ENCODE results near the gene POLR2L. TPM values are rescaled to one million over a fixed set of nuclear protein-coding genes. Genes with fewer than 3 reads are reported as not detected.

The POLR2L gene
- total RNA-seq, 1 experiment from 2014 or later: 99.7 TPM

- no peaks in the 10 kb centered on the region for H3K36me3 ChIP-seq (ENCODE audit: low read depth)
- BruUV-seq (replicated peaks): TSS peak; percentile 29
- H2AFZ ChIP-seq: peak overlapping the region; percentile 82
- peak overlapping the region; percentile 57 for H3K4me3 ChIP-seq
- CTCF ChIA-PET: no interaction called here
- no peaks in the 10 kb centered on the region for H3K9me3 ChIP-seq (ENCODE audit: insufficient read depth, low read depth)
- intact Hi-C loops (cut with micrococcal nuclease; ENCODE audit: unreplicated experiment): no loop called here
- DNase-seq: peak; percentile 44 to 75
- H3K9me2 ChIP-seq (ENCODE audit: insufficient read depth): no peaks in the 10 kb centered on the region
- no peaks in the 10 kb centered on the region for H3K27me3 ChIP-seq (ENCODE audit: insufficient read depth, low read depth)
- POLR2A ChIA-PET (ENCODE audit: unreplicated experiment): no interaction called here
- peaks cover 8% of the 10 kb centered on the region; the same call in 1 of the 2 replicates for H3F3A ChIP-seq (ENCODE audit: insufficient read depth, low read depth)
- H4K20me1 ChIP-seq (ENCODE audit: insufficient read depth): peaks cover 6% of the 10 kb centered on the region
- peak overlapping the region; percentile 84 for H3K4me2 ChIP-seq
- no peaks in the 10 kb centered on the region for H3K79me2 ChIP-seq (ENCODE audit: low read depth)
- TF ChIP-seq EZH2 (IDR thresholded peaks at IDR 0.05; ENCODE audit: low read depth) (no peak), CTCF (conservative IDR thresholded peaks at IDR 0.05) (no peak)
- peak overlapping the region; percentile 52 for H3K27ac ChIP-seq
- H3K4me1 ChIP-seq (replicated peaks; ENCODE audit: insufficient read depth): peaks cover 27% of the 10 kb centered on the region
Observed at GRCh38 chr11:827146-827896, 15.0 kb downstream of the POLR2L start.

- Histone ChIP-seq H3K9me3 (ENCODE audit: insufficient read depth, low read depth) (no peaks in the 10 kb centered on the region), H3K27ac (no peak overlapping the region), H3K27me3 (ENCODE audit: insufficient read depth, low read depth) (no peaks in the 10 kb centered on the region), H3K36me3 (ENCODE audit: low read depth) (no peaks in the 10 kb centered on the region), H4K20me1 (ENCODE audit: insufficient read depth) (peaks cover 11% of the 10 kb centered on the region), H3K4me2 (peak overlapping the region; percentile 84), H3K79me2 (ENCODE audit: low read depth) (peaks cover 3% of the 10 kb centered on the region; the same call in 1 of the 2 replicates), H3K9me2 (ENCODE audit: insufficient read depth) (no peaks in the 10 kb centered on the region), H3F3A (ENCODE audit: insufficient read depth, low read depth) (peaks cover 8% of the 10 kb centered on the region; the same call in 1 of the 2 replicates), H3K4me3 (peak overlapping the region; percentile 57), H2AFZ (peak overlapping the region; percentile 82; the same call in 1 of the 2 replicates), H3K4me1 (replicated peaks; ENCODE audit: insufficient read depth) (peaks cover 27% of the 10 kb centered on the region)
- ChIA-PET CTCF (no interaction called here), POLR2A (ENCODE audit: unreplicated experiment) (no interaction called here)
- intact Hi-C loops (cut with micrococcal nuclease; ENCODE audit: unreplicated experiment): no loop called here
- peak in 1 of 2 experiments; percentile 8 for DNase-seq
- TF ChIP-seq EZH2 (IDR thresholded peaks at IDR 0.05; ENCODE audit: low read depth) (no peak), CTCF (conservative IDR thresholded peaks at IDR 0.05) (no peak)
- no TSS peak for BruUV-seq (replicated peaks)
Observed at GRCh38 chr11:826836-827145, 15.5 kb downstream of the POLR2L start.

GRCh38 chr11:826227-826621 is 16.1 kb downstream of the POLR2L start:
- no peak overlapping the region for H3K27ac ChIP-seq
- intact Hi-C loops (cut with micrococcal nuclease; ENCODE audit: unreplicated experiment): no loop called here
- DNase-seq: peak in 1 of 2 experiments; percentile 16
- CTCF ChIA-PET: no interaction called here
- H3K36me3 ChIP-seq (ENCODE audit: low read depth): no peaks in the 10 kb centered on the region
- H3K9me3 ChIP-seq (ENCODE audit: insufficient read depth, low read depth): no peaks in the 10 kb centered on the region
- TF ChIP-seq EZH2 (IDR thresholded peaks at IDR 0.05; ENCODE audit: low read depth) (no peak), CTCF (conservative IDR thresholded peaks at IDR 0.05) (no peak)
- peaks cover 27% of the 10 kb centered on the region for H3K4me1 ChIP-seq (replicated peaks; ENCODE audit: insufficient read depth)
- BruUV-seq (replicated peaks): no TSS peak
- no peak overlapping the region for H2AFZ ChIP-seq
- peak overlapping the region; percentile 84 for H3K4me2 ChIP-seq
- H3K4me3 ChIP-seq: peak overlapping the region; percentile 57; the same call in 1 of the 2 replicates
- H3K9me2 ChIP-seq (ENCODE audit: insufficient read depth): no peaks in the 10 kb centered on the region
- no peaks in the 10 kb centered on the region for H3K27me3 ChIP-seq (ENCODE audit: insufficient read depth, low read depth)
- H3F3A ChIP-seq (ENCODE audit: insufficient read depth, low read depth): peaks cover 8% of the 10 kb centered on the region; the same call in 1 of the 2 replicates
- peaks cover 9% of the 10 kb centered on the region for H3K79me2 ChIP-seq (ENCODE audit: low read depth)
- H4K20me1 ChIP-seq (ENCODE audit: insufficient read depth): peaks cover 16% of the 10 kb centered on the region
- POLR2A ChIA-PET (ENCODE audit: unreplicated experiment): no interaction called here

Data from PC-9 (cell line).